Measurements from ENCODE around the gene DNAH11.
A peak's percentile ranks its signal among the peaks of the same experiment; 100 is the strongest.
"Not testable (repeated sequence)": the region's sequence is repeated elsewhere in the genome, so short reads cannot be mapped to it uniquely, and the experiment has no call there.

DNAH11 gene

GRCh38 chr7:21708096-21708495 is 165.3 kb downstream of the DNAH11 start:
- no peak for DNase-seq (ENCODE audit: low spot score)

- no peak for DNase-seq (ENCODE audit: low spot score)
Measured at GRCh38 chr7:21717323-21717722, 174.5 kb downstream of the DNAH11 start.

GRCh38 chr7:21718391-21718790 is 175.6 kb downstream of the DNAH11 start:
- DNase-seq (ENCODE audit: low spot score), result no peak

- DNase-seq (ENCODE audit: low spot score), result no peak
Measured at GRCh38 chr7:21719846-21720245, 177.0 kb downstream of the DNAH11 start.

- no peak for DNase-seq (ENCODE audit: low spot score)
Measured at GRCh38 chr7:21722371-21722770, 179.5 kb downstream of the DNAH11 start.

GRCh38 chr7:21724562-21724961 is 181.7 kb downstream of the DNAH11 start:
- DNase-seq (ENCODE audit: low spot score), result no peak

GRCh38 chr7:21730399-21730798 is 187.6 kb downstream of the DNAH11 start:
- no peak for DNase-seq (ENCODE audit: low spot score)

- no peak for DNase-seq (ENCODE audit: low spot score)
Measured at GRCh38 chr7:21731977-21732376, 189.1 kb downstream of the DNAH11 start.

GRCh38 chr7:21732956-21733355 is 190.1 kb downstream of the DNAH11 start:
- DNase-seq (ENCODE audit: low spot score), result not testable (repeated sequence)

- no peak for DNase-seq (ENCODE audit: low spot score)
Measured at GRCh38 chr7:21733837-21734236, 191.0 kb downstream of the DNAH11 start.

- no peak for DNase-seq (ENCODE audit: low spot score)
Measured at GRCh38 chr7:21743493-21743892, 200.7 kb downstream of the DNAH11 start.

GRCh38 chr7:21746949-21747348 is 204.1 kb downstream of the DNAH11 start:
- DNase-seq (ENCODE audit: low spot score), result no peak

GRCh38 chr7:21747806-21748205 is 205.0 kb downstream of the DNAH11 start:
- DNase-seq (ENCODE audit: low spot score), result no peak

GRCh38 chr7:21749378-21749777 is 206.5 kb downstream of the DNAH11 start:
- no peak for DNase-seq (ENCODE audit: low spot score)

- DNase-seq (ENCODE audit: low spot score), result no peak
Measured at GRCh38 chr7:21753071-21753470, 210.2 kb downstream of the DNAH11 start.

GRCh38 chr7:21754963-21755362 is 212.1 kb downstream of the DNAH11 start:
- DNase-seq (ENCODE audit: low spot score), result no peak

GRCh38 chr7:21757537-21758282 is 214.9 kb downstream of the DNAH11 start:
- DNase-seq (ENCODE audit: low spot score), result no peak

GRCh38 chr7:21758286-21758685 is 215.4 kb downstream of the DNAH11 start:
- no peak for DNase-seq (ENCODE audit: low spot score)

- DNase-seq (ENCODE audit: low spot score), result no peak
Measured at GRCh38 chr7:21762469-21762868, 219.6 kb downstream of the DNAH11 start.

GRCh38 chr7:21763818-21764217 is 221.0 kb downstream of the DNAH11 start:
- DNase-seq (ENCODE audit: low spot score), result no peak

- DNase-seq (ENCODE audit: low spot score), result no peak
Measured at GRCh38 chr7:21766218-21766617, 223.4 kb downstream of the DNAH11 start.

- peak; percentile 68 for DNase-seq (ENCODE audit: low spot score)
Measured at GRCh38 chr7:21767300-21767900, 224.6 kb downstream of the DNAH11 start.

GRCh38 chr7:21768279-21768678 is 225.4 kb downstream of the DNAH11 start:
- no peak for DNase-seq (ENCODE audit: low spot score)

- no peak for DNase-seq (ENCODE audit: low spot score)
Measured at GRCh38 chr7:21771266-21771665, 228.4 kb downstream of the DNAH11 start.

Data from Ammon's horn (tissue), 1 donor.